Loucy (cell line): ENCODE measurements around the gene GCLM.

Experiments
- CTCF ChIP-seq: fragments of 200-600 bp; sonication (generic); conservative IDR thresholded peaks from 2 replicates; pipeline ENCODE4 v1.5.1; 2014; ENCODE audit warnings: mild to moderate bottlenecking, antibody characterized with exemption, low read length
- EZH2phosphoT487 ChIP-seq: fragments of 200-600 bp; IDR thresholded peaks from 2 replicates; pipeline ENCODE4 v1.6.1; 2018; ENCODE audit warnings: antibody characterized with exemption, mild to moderate bottlenecking, moderate library complexity, borderline replicate concordance

- TF ChIP-seq CTCF (no peak), EZH2phosphoT487 (no peak)
Observed at GRCh38 chr1:93880731-93881130, 28.5 kb downstream of the GCLM start.
